ENCODE data around the gene UNC5A.

UNC5A gene

GRCh38 chr5:176779537-176779936 lies 30.8 kb upstream of the UNC5A start:
- no peak overlapping the region for H3K4me3 ChIP-seq (ENCODE audit: low read length in 2 of 2)
- no peak overlapping the region for H4K8ac ChIP-seq (ENCODE audit: low read depth, low read length)
- no peak overlapping the region for H3K9ac ChIP-seq (ENCODE audit: low read depth, low read length, poor library complexity)
- no CpG with 5 or more reads among the region's 9 CpGs for WGBS, 2 donors (ENCODE audit: extremely low coverage in 2 of 2, insufficient read length in 2 of 2, insufficient replicate concordance in 1 of 2)
- H3K23ac ChIP-seq (ENCODE audit: low read depth, low read length, poor library complexity) = no peak overlapping the region
- peaks cover 0 to 79% (median 0%) of the 10 kb centered on the region in 3 experiments for H3K27me3 ChIP-seq (ENCODE audit: control insufficient read depth in 3 of 3, insufficient read depth in 3 of 3, low read depth in 1 of 3, low read length in 3 of 3)
- H2BK15ac ChIP-seq (ENCODE audit: low read length) = no peak overlapping the region
- no peak overlapping the region for H4K91ac ChIP-seq (ENCODE audit: low read depth, low read length, poor library complexity)
- H3K27ac ChIP-seq (replicated peaks; ENCODE audit: low read length) = no peak overlapping the region
- H3K4ac ChIP-seq (ENCODE audit: low read length) = no peak overlapping the region
- no peak for DNase-seq (ENCODE audit: low spot score)
- H3K4me2 ChIP-seq (ENCODE audit: insufficient read depth, low read length, poor library complexity, severe bottlenecking) = no peak overlapping the region
- H2AK5ac ChIP-seq (ENCODE audit: low read depth, low read length) = peak overlapping the region; percentile 35
- H3K79me1 ChIP-seq (ENCODE audit: low read depth, low read length) = no peaks in the 10 kb centered on the region
- H2BK120ac ChIP-seq (ENCODE audit: low read depth, low read length) = no peak overlapping the region
- H2AFZ ChIP-seq (ENCODE audit: low read length) = no peak overlapping the region
- no peak overlapping the region for H2BK5ac ChIP-seq (ENCODE audit: low read length)
- H3K9me3 ChIP-seq (replicated peaks in 1 of 2; ENCODE audit: control insufficient read depth in 2 of 2, insufficient read depth in 1 of 2, low read depth in 1 of 2, low read length in 2 of 2) = no peaks in the 10 kb centered on the region
- H2BK12ac ChIP-seq (ENCODE audit: low read length) = no peak overlapping the region
- no peaks in the 10 kb centered on the region for H3K36me3 ChIP-seq (replicated peaks in 1 of 2; ENCODE audit: control insufficient read depth in 2 of 2, insufficient read depth in 2 of 2, low read length in 2 of 2)
- no peak overlapping the region for H3K14ac ChIP-seq (ENCODE audit: low read length)
- peaks cover 0 to 8% of the 10 kb centered on the region in 2 donors for H3K4me1 ChIP-seq (ENCODE audit: control insufficient read depth in 2 of 2, insufficient read depth in 1 of 2, low read depth in 1 of 2, low read length in 2 of 2)
- no peak overlapping the region for H3K18ac ChIP-seq (ENCODE audit: low read length)

- WGBS, 2 donors (ENCODE audit: extremely low coverage in 2 of 2, insufficient read length in 2 of 2, insufficient replicate concordance in 1 of 2) = no CpG with 5 or more reads among the region's 14 CpGs
- Histone ChIP-seq H3K4ac (ENCODE audit: low read length) (no peak overlapping the region), H3K36me3 (replicated peaks in 1 of 2; ENCODE audit: control insufficient read depth in 2 of 2, insufficient read depth in 2 of 2, low read length in 2 of 2) (no peaks in the 10 kb centered on the region), H2BK5ac (ENCODE audit: low read length) (no peak overlapping the region), H3K23ac (ENCODE audit: low read depth, low read length, poor library complexity) (peak overlapping the region; percentile 56), H2BK15ac (ENCODE audit: low read length) (no peak overlapping the region), H2AK5ac (ENCODE audit: low read depth, low read length) (no peak overlapping the region), H4K8ac (ENCODE audit: low read depth, low read length) (no peak overlapping the region), H3K27me3 (ENCODE audit: control insufficient read depth in 3 of 3, insufficient read depth in 3 of 3, low read depth in 1 of 3, low read length in 3 of 3) (peaks cover 0 to 78% (median 0%) of the 10 kb centered on the region in 3 experiments), H3K14ac (ENCODE audit: low read length) (no peak overlapping the region), H2AFZ (ENCODE audit: low read length) (no peak overlapping the region), H4K91ac (ENCODE audit: low read depth, low read length, poor library complexity) (no peak overlapping the region), H3K18ac (ENCODE audit: low read length) (peak overlapping the region; percentile 45), H3K4me3 (ENCODE audit: low read length in 2 of 2) (no peak overlapping the region), H2BK120ac (ENCODE audit: low read depth, low read length) (no peak overlapping the region), H3K79me1 (ENCODE audit: low read depth, low read length) (no peaks in the 10 kb centered on the region), H2BK12ac (ENCODE audit: low read length) (no peak overlapping the region), H3K4me1 (ENCODE audit: control insufficient read depth in 2 of 2, insufficient read depth in 1 of 2, low read depth in 1 of 2, low read length in 2 of 2) (peaks cover 0 to 7% of the 10 kb centered on the region in 2 donors), H3K9me3 (replicated peaks in 1 of 2; ENCODE audit: control insufficient read depth in 2 of 2, insufficient read depth in 1 of 2, low read depth in 1 of 2, low read length in 2 of 2) (no peaks in the 10 kb centered on the region), H3K4me2 (ENCODE audit: insufficient read depth, low read length, poor library complexity, severe bottlenecking) (no peak overlapping the region), H3K27ac (replicated peaks; ENCODE audit: low read length) (no peak overlapping the region), H3K9ac (ENCODE audit: low read depth, low read length, poor library complexity) (no peak overlapping the region)
- no peak for DNase-seq (ENCODE audit: low spot score)
These were observed 29.9 kb upstream of the UNC5A start for GRCh38 chr5:176780176-176781053.

GRCh38 chr5:176781054-176781375 lies 29.3 kb upstream of the UNC5A start:
- Histone ChIP-seq H2BK15ac (ENCODE audit: low read length) (no peak overlapping the region), H4K8ac (ENCODE audit: low read depth, low read length) (no peak overlapping the region), H3K18ac (ENCODE audit: low read length) (no peak overlapping the region), H2BK120ac (ENCODE audit: low read depth, low read length) (no peak overlapping the region), H2BK5ac (ENCODE audit: low read length) (no peak overlapping the region), H3K23ac (ENCODE audit: low read depth, low read length, poor library complexity) (peak overlapping the region; percentile 56), H2AFZ (ENCODE audit: low read length) (no peak overlapping the region), H3K4ac (ENCODE audit: low read length) (no peak overlapping the region), H3K4me2 (ENCODE audit: insufficient read depth, low read length, poor library complexity, severe bottlenecking) (no peak overlapping the region), H2BK12ac (ENCODE audit: low read length) (no peak overlapping the region), H3K9me3 (replicated peaks in 1 of 2; ENCODE audit: control insufficient read depth in 2 of 2, insufficient read depth in 1 of 2, low read depth in 1 of 2, low read length in 2 of 2) (no peaks in the 10 kb centered on the region), H3K14ac (ENCODE audit: low read length) (no peak overlapping the region), H3K4me3 (ENCODE audit: low read length in 2 of 2) (no peak overlapping the region), H3K27ac (replicated peaks; ENCODE audit: low read length) (no peak overlapping the region), H4K91ac (ENCODE audit: low read depth, low read length, poor library complexity) (no peak overlapping the region), H3K79me1 (ENCODE audit: low read depth, low read length) (no peaks in the 10 kb centered on the region), H3K36me3 (replicated peaks in 1 of 2; ENCODE audit: control insufficient read depth in 2 of 2, insufficient read depth in 2 of 2, low read length in 2 of 2) (no peaks in the 10 kb centered on the region), H2AK5ac (ENCODE audit: low read depth, low read length) (no peak overlapping the region), H3K9ac (ENCODE audit: low read depth, low read length, poor library complexity) (no peak overlapping the region), H3K27me3 (ENCODE audit: control insufficient read depth in 3 of 3, insufficient read depth in 3 of 3, low read depth in 1 of 3, low read length in 3 of 3) (peaks cover 0 to 79% (median 0%) of the 10 kb centered on the region in 3 experiments), H3K4me1 (ENCODE audit: control insufficient read depth in 2 of 2, insufficient read depth in 1 of 2, low read depth in 1 of 2, low read length in 2 of 2) (peaks cover 0 to 7% of the 10 kb centered on the region in 2 donors)
- WGBS, 2 donors (ENCODE audit: extremely low coverage in 2 of 2, insufficient read length in 2 of 2, insufficient replicate concordance in 1 of 2) = no CpG with 5 or more reads among the region's 14 CpGs
- no peak for DNase-seq (ENCODE audit: low spot score)

GRCh38 chr5:176781638-176782570 lies 28.5 kb upstream of the UNC5A start:
- no peak for DNase-seq (ENCODE audit: low spot score)
- Histone ChIP-seq H3K23ac (ENCODE audit: low read depth, low read length, poor library complexity) (no peak overlapping the region), H3K79me1 (ENCODE audit: low read depth, low read length) (no peaks in the 10 kb centered on the region), H3K14ac (ENCODE audit: low read length) (no peak overlapping the region), H4K91ac (ENCODE audit: low read depth, low read length, poor library complexity) (no peak overlapping the region), H3K4me1 (ENCODE audit: control insufficient read depth in 2 of 2, insufficient read depth in 1 of 2, low read depth in 1 of 2, low read length in 2 of 2) (peaks cover 0 to 7% of the 10 kb centered on the region in 2 donors), H3K9me3 (replicated peaks in 1 of 2; ENCODE audit: control insufficient read depth in 2 of 2, insufficient read depth in 1 of 2, low read depth in 1 of 2, low read length in 2 of 2) (no peaks in the 10 kb centered on the region), H3K27me3 (ENCODE audit: control insufficient read depth in 3 of 3, insufficient read depth in 3 of 3, low read depth in 1 of 3, low read length in 3 of 3) (peaks cover 0 to 83% (median 0%) of the 10 kb centered on the region in 3 experiments), H3K4ac (ENCODE audit: low read length) (no peak overlapping the region), H3K4me2 (ENCODE audit: insufficient read depth, low read length, poor library complexity, severe bottlenecking) (no peak overlapping the region), H2AFZ (ENCODE audit: low read length) (no peak overlapping the region), H3K18ac (ENCODE audit: low read length) (peak overlapping the region; percentile 67), H3K4me3 (ENCODE audit: low read length in 2 of 2) (no peak overlapping the region), H4K8ac (ENCODE audit: low read depth, low read length) (no peak overlapping the region), H2BK120ac (ENCODE audit: low read depth, low read length) (no peak overlapping the region), H3K36me3 (replicated peaks in 1 of 2; ENCODE audit: control insufficient read depth in 2 of 2, insufficient read depth in 2 of 2, low read length in 2 of 2) (no peaks in the 10 kb centered on the region), H2BK12ac (ENCODE audit: low read length) (no peak overlapping the region), H2AK5ac (ENCODE audit: low read depth, low read length) (no peak overlapping the region), H3K9ac (ENCODE audit: low read depth, low read length, poor library complexity) (peak overlapping the region; percentile 31), H2BK5ac (ENCODE audit: low read length) (no peak overlapping the region), H3K27ac (replicated peaks; ENCODE audit: low read length) (no peak overlapping the region), H2BK15ac (ENCODE audit: low read length) (no peak overlapping the region)
- no CpG with 5 or more reads among the region's 17 CpGs for WGBS, 2 donors (ENCODE audit: extremely low coverage in 2 of 2, insufficient read length in 2 of 2, insufficient replicate concordance in 1 of 2)
